ENCODE measurements around the gene MCTP2. TPM values are rescaled to one million over a fixed set of nuclear protein-coding genes. Genes with fewer than 3 reads are reported as not detected.
A peak's percentile ranks its signal among the peaks of the same experiment; 100 is the strongest.

MCTP2 gene
- total RNA-seq, 5 donors from 2014 or later (not counting 1 experiment from before 2014, with no cell fraction given): 16.0 to 31.3 (median 22.4) TPM

DNA sequence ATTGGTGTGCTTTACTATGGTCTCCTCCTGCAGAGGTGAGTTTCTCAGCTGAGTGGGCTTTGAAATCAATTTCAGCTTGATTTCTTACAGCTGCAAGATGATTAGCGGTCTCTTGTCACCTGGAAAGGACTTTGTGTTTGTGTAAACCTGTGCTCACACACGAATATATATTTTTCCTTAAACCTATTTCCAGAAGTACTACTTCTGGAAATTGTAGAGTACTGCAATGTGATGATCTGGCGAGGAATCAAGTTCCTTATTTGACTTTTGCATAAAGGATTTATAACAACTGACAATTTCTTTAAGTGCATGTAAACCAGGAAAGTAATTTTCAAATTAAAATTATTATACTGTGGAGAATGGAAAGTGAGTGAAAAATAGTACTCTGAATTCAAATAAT is 2.1 kb downstream of the MCTP2 start:
- peak overlapping the region in 1 of 3 donors; percentile 11 for H3K4me3 Mint-ChIP-seq
- peak overlapping the region; percentile 21 to 41 for H3K27ac Mint-ChIP-seq
- H3K9me3 Mint-ChIP-seq: no peaks in the 10 kb centered on the region
- POLR2A ChIA-PET: no interaction called here
- DNase-seq (no peak), ATAC-seq (replicated peaks in 1 of 4) (no peak)
- Histone ChIP-seq H3K4me3 (ENCODE audit: control insufficient read depth in 1 of 2, extremely low read depth in 1 of 2, low read length in 1 of 2) (no peak overlapping the region), H3K27me3 (replicated peaks in 1 of 2; ENCODE audit: control insufficient read depth in 2 of 2, extremely low read depth in 1 of 2, insufficient read depth in 2 of 2, low read length in 1 of 2) (no peaks in the 10 kb centered on the region), H3K4me1 (ENCODE audit: control insufficient read depth in 1 of 2, extremely low read depth in 1 of 2, insufficient read depth in 2 of 2, low read length in 2 of 2) (peaks cover 9 to 26% of the 10 kb centered on the region in 2 experiments), H3K27ac (ENCODE audit: low read length) (no peak overlapping the region), H3K36me3 (ENCODE audit: control insufficient read depth in 2 of 2, extremely low read depth in 1 of 2, insufficient read depth in 1 of 2, low read length in 1 of 2) (no peaks in the 10 kb centered on the region), H3K9me3 (no peaks in the 10 kb centered on the region)
- peaks cover 49 to 87% (median 57%) of the 10 kb centered on the region in 3 donors for H3K4me1 Mint-ChIP-seq
- CTCF ChIA-PET: no interaction called here
- no peaks in the 10 kb centered on the region for H3K36me3 Mint-ChIP-seq
- no CpG with 5 or more reads among the region's 3 CpGs for WGBS (ENCODE audit: insufficient coverage)
- H3K27me3 Mint-ChIP-seq: no peaks in the 10 kb centered on the region

GRCh38 chr15:94234300-94234699 is 2.9 kb downstream of the MCTP2 start:
- DNase-seq (no peak), ATAC-seq (replicated peaks in 1 of 4) (no peak)
- H3K4me1 Mint-ChIP-seq: peaks cover 52 to 83% (median 59%) of the 10 kb centered on the region in 3 donors
- no peaks in the 10 kb centered on the region for H3K27me3 Mint-ChIP-seq
- no peak overlapping the region for H3K4me3 Mint-ChIP-seq
- Histone ChIP-seq H3K36me3 (ENCODE audit: control insufficient read depth in 2 of 2, extremely low read depth in 1 of 2, insufficient read depth in 1 of 2, low read length in 1 of 2) (no peaks in the 10 kb centered on the region), H3K9me3 (no peaks in the 10 kb centered on the region), H3K4me3 (ENCODE audit: control insufficient read depth in 1 of 2, extremely low read depth in 1 of 2, low read length in 1 of 2) (no peak overlapping the region), H3K27ac (ENCODE audit: low read length) (no peak overlapping the region), H3K4me1 (ENCODE audit: control insufficient read depth in 1 of 2, extremely low read depth in 1 of 2, insufficient read depth in 2 of 2, low read length in 2 of 2) (peaks cover 9 to 27% of the 10 kb centered on the region in 2 experiments), H3K27me3 (replicated peaks in 1 of 2; ENCODE audit: control insufficient read depth in 2 of 2, extremely low read depth in 1 of 2, insufficient read depth in 2 of 2, low read length in 1 of 2) (no peaks in the 10 kb centered on the region)
- WGBS (ENCODE audit: insufficient coverage): 25% methylated on average over 2 of the region's 3 CpGs
- no peaks in the 10 kb centered on the region for H3K36me3 Mint-ChIP-seq
- no peaks in the 10 kb centered on the region for H3K9me3 Mint-ChIP-seq
- H3K27ac Mint-ChIP-seq: peak overlapping the region; percentile 35 to 66
- CTCF ChIA-PET: interaction anchor here in 1 of 2 donors (0.5 kb wide), 1 partner anchor 15 kb away, joined by 4 read pairs; no protein-coding TSS in a partner anchor
- POLR2A ChIA-PET: no interaction called here

DNA sequence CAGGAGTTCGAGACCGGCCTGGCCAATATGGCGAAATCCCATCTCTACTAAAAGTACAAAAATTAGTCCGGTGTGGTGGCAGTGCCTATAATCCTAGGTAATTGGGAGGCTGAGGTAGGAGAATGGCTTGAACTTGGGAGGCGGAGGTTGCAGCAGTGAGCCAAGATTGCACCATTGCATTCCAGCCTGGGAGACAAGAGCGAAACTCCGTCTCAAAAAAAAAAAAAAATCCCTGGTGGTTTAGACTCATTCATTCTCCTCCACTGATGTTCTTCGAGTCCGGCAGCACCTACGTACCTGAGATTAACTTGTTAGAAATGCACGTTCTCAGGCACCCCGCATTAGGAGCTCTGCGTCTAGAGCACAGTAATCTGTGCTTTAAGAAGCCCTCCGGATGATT is 3.7 kb downstream of the MCTP2 start:
- Mint-ChIP-seq H3K4me3 (no peak overlapping the region), H3K4me1 (peaks cover 45 to 83% (median 57%) of the 10 kb centered on the region in 3 donors), H3K9me3 (no peaks in the 10 kb centered on the region), H3K36me3 (no peaks in the 10 kb centered on the region), H3K27me3 (no peaks in the 10 kb centered on the region), H3K27ac (no peak overlapping the region)
- no peaks in the 10 kb centered on the region for H3K9me3 ChIP-seq
- WGBS (ENCODE audit: insufficient coverage): 98% methylated on average over 9 of the region's 14 CpGs
- DNase-seq: no peak
- peaks cover 5 to 23% of the 10 kb centered on the region in 2 experiments for H3K4me1 ChIP-seq (ENCODE audit: control insufficient read depth in 1 of 2, extremely low read depth in 1 of 2, insufficient read depth in 2 of 2, low read length in 2 of 2)
- no peaks in the 10 kb centered on the region for H3K36me3 ChIP-seq (ENCODE audit: control insufficient read depth in 2 of 2, extremely low read depth in 1 of 2, insufficient read depth in 1 of 2, low read length in 1 of 2)
- no peak overlapping the region for H3K27ac ChIP-seq (ENCODE audit: low read length)
- ChIA-PET CTCF (no interaction called here), POLR2A (no interaction called here)
- H3K4me3 ChIP-seq (ENCODE audit: control insufficient read depth in 1 of 2, extremely low read depth in 1 of 2, low read length in 1 of 2): no peak overlapping the region
- H3K27me3 ChIP-seq (replicated peaks in 1 of 2; ENCODE audit: control insufficient read depth in 2 of 2, extremely low read depth in 1 of 2, insufficient read depth in 2 of 2, low read length in 1 of 2): no peaks in the 10 kb centered on the region
- no peak for ATAC-seq (replicated peaks in 1 of 4)

DNA sequence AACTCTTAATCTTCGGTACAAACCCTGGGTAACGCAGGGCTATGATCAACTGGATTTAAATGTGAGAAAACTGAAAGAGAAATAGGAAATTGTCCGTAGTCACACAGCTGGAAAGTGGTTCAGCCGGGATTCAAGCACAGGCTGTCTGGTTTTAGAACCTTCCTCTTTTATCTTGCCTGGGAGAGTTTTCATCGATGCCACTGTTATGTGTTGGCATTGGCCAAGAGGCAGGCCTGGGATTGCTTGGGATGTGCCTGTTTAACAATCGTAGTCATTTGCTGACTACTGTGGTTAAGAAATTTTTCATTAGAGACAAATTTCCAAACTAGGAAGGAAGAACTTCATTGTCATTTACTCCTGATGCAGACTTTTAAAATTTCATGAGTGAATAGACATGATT is 4.3 kb downstream of the MCTP2 start:
- H3K27me3 ChIP-seq (replicated peaks in 1 of 2; ENCODE audit: control insufficient read depth in 2 of 2, extremely low read depth in 1 of 2, insufficient read depth in 2 of 2, low read length in 1 of 2): no peaks in the 10 kb centered on the region
- Mint-ChIP-seq H3K27ac (no peak overlapping the region), H3K9me3 (no peaks in the 10 kb centered on the region), H3K27me3 (no peaks in the 10 kb centered on the region), H3K36me3 (no peaks in the 10 kb centered on the region), H3K4me1 (peaks cover 39 to 83% (median 56%) of the 10 kb centered on the region in 3 donors), H3K4me3 (no peak overlapping the region)
- no peak for DNase-seq
- peaks cover 0 to 17% of the 10 kb centered on the region in 2 experiments for H3K4me1 ChIP-seq (ENCODE audit: control insufficient read depth in 1 of 2, extremely low read depth in 1 of 2, insufficient read depth in 2 of 2, low read length in 2 of 2)
- ChIA-PET POLR2A (no interaction called here), CTCF (no interaction called here)
- no peaks in the 10 kb centered on the region for H3K36me3 ChIP-seq (ENCODE audit: control insufficient read depth in 2 of 2, extremely low read depth in 1 of 2, insufficient read depth in 1 of 2, low read length in 1 of 2)
- H3K4me3 ChIP-seq (ENCODE audit: control insufficient read depth in 1 of 2, extremely low read depth in 1 of 2, low read length in 1 of 2): no peak overlapping the region
- H3K9me3 ChIP-seq: no peaks in the 10 kb centered on the region
- no peak overlapping the region for H3K27ac ChIP-seq (ENCODE audit: low read length)
- ATAC-seq (replicated peaks in 1 of 4): no peak
- WGBS (ENCODE audit: insufficient coverage): 74% methylated on average over 2 of the region's 6 CpGs

GRCh38 chr15:94236608-94237007 is 5.2 kb downstream of the MCTP2 start:
- no peak for ATAC-seq (replicated peaks in 1 of 4)
- DNase-seq: no peak
- Histone ChIP-seq H3K4me3 (ENCODE audit: control insufficient read depth in 1 of 2, extremely low read depth in 1 of 2, low read length in 1 of 2) (no peak overlapping the region), H3K36me3 (ENCODE audit: control insufficient read depth in 2 of 2, extremely low read depth in 1 of 2, insufficient read depth in 1 of 2, low read length in 1 of 2) (no peaks in the 10 kb centered on the region), H3K4me1 (ENCODE audit: control insufficient read depth in 1 of 2, extremely low read depth in 1 of 2, insufficient read depth in 2 of 2, low read length in 2 of 2) (peaks cover 0 to 13% of the 10 kb centered on the region in 2 experiments), H3K27me3 (replicated peaks in 1 of 2; ENCODE audit: control insufficient read depth in 2 of 2, extremely low read depth in 1 of 2, insufficient read depth in 2 of 2, low read length in 1 of 2) (no peaks in the 10 kb centered on the region), H3K27ac (ENCODE audit: low read length) (no peak overlapping the region), H3K9me3 (no peaks in the 10 kb centered on the region)
- Mint-ChIP-seq H3K4me3 (no peak overlapping the region), H3K4me1 (peaks cover 36 to 86% (median 53%) of the 10 kb centered on the region in 3 donors), H3K27ac (no peak overlapping the region), H3K9me3 (no peaks in the 10 kb centered on the region), H3K36me3 (no peaks in the 10 kb centered on the region), H3K27me3 (no peaks in the 10 kb centered on the region)
- 89% methylated on average over 3 of the region's 4 CpGs for WGBS (ENCODE audit: insufficient coverage)
- ChIA-PET CTCF (no interaction called here), POLR2A (no interaction called here)

DNA sequence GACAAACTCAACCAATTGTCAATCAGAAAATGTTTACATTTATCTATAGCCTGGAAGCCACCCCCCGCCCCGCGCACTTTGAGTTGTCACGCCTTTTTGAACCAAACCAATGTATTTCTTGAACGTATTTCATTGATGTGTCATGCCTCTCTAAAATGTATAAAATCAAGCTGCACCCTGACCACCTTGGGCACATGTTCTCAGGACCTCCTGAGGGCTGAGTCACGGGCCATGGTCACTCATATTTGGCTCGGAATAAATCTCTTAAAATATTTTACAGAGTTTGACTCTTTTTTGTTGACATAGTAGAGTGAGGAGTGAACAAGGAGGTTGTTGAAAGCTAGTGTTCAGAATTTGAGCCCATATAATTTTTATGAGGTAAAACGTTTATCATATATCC is 6.5 kb downstream of the MCTP2 start:
- ChIA-PET POLR2A (interaction anchor here in 1 of 2 donors (0.6 to 0.7 kb wide), 2 partner anchors 14 to 53 kb away, joined by 3 read pairs; no protein-coding TSS in a partner anchor), CTCF (no interaction called here)
- Mint-ChIP-seq H3K27ac (peak overlapping the region in 1 of 2 donors; percentile 75), H3K4me3 (no peak overlapping the region), H3K4me1 (peaks cover 28 to 79% (median 42%) of the 10 kb centered on the region in 3 donors), H3K36me3 (no peaks in the 10 kb centered on the region), H3K27me3 (no peaks in the 10 kb centered on the region), H3K9me3 (no peaks in the 10 kb centered on the region)
- 87% methylated on average over 5 of the region's 8 CpGs for WGBS (ENCODE audit: insufficient coverage)
- ATAC-seq (replicated peaks in 1 of 4) (no peak), DNase-seq (no peak)
- Histone ChIP-seq H3K27me3 (replicated peaks in 1 of 2; ENCODE audit: control insufficient read depth in 2 of 2, extremely low read depth in 1 of 2, insufficient read depth in 2 of 2, low read length in 1 of 2) (no peaks in the 10 kb centered on the region), H3K36me3 (ENCODE audit: control insufficient read depth in 2 of 2, extremely low read depth in 1 of 2, insufficient read depth in 1 of 2, low read length in 1 of 2) (no peaks in the 10 kb centered on the region), H3K9me3 (no peaks in the 10 kb centered on the region), H3K4me3 (ENCODE audit: control insufficient read depth in 1 of 2, extremely low read depth in 1 of 2, low read length in 1 of 2) (no peak overlapping the region), H3K4me1 (ENCODE audit: control insufficient read depth in 1 of 2, extremely low read depth in 1 of 2, insufficient read depth in 2 of 2, low read length in 2 of 2) (peaks cover 0 to 3% of the 10 kb centered on the region in 2 experiments), H3K27ac (ENCODE audit: low read length) (no peak overlapping the region)
